Activated T-helper 1 cell treated with anti-CD3 and anti-CD28 coated beads, Interleukin-2, amount 50 U/mL, for 16 hours (primary cell): ENCODE results near the gene DPEP1.

Source experiments
- DNase-seq, 2 donors: peaks; one replicate each; pipeline ENCODE4 v3.0.0-alpha.2; 2020; ENCODE audit warnings: low read depth in 1 of 2, low spot score in 1 of 2

Gene DPEP1

DNA sequence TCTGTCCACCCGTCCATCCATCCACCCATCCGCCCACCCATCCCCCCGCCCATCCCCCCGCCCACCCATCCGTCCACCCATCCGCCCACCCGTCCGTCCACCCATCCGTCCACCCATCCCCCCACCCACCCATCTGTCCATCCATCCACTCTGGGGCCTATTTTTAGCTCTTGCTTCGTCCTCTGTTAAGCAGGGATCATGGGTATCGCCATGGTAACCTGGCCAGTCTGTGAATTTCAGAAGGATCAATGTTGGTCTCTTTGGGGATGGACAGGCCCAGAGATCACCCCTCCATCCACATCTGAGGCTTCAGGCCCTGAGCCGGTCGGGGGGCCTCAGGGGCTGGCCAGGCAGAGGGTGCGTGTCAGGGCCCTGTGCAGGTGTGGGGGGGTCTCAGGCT, 15.2 kb upstream of the DPEP1 start:
- DNase-seq, result no peak

DNA sequence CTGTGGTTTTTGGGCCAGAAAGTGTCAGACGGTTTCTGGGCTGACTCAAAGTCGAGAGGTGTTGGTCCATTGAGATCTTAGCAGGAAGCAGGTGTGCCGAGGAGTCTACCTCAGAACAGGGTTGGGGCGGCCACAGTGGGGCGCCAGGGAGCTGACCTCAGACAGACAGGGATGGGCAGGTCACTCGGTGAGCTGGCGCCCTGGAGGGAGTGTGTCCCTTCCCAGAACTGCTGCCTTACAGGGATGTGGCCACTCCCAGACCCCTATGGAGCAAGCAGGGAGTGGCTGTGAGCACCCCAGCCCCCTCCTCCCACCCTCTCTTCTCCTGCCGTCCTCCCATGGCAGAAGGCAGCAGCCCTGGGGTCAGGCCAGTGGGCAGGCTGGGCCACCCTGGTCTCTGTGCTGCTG, 14.0 kb upstream of the DPEP1 start:
- no peak for DNase-seq

DNA sequence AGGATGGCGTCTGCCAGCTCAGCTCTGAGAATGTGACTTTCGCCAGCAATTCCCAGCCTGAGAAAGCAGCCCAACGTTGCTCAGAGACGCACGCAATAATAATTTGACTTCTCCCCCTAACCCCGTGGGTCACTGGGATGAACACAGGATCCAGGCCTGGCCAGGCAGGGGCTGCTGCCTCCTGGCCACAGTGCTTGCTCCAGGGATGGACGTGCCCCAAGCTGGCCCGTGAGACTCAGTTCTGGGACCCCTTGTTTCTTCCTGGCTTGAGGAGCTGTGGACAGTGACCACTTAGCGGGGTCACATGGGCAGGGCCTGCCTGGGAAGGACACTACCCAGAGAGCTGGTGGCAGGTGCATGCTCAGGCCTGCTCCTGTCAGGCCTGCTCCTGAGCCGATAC, 13.5 kb upstream of the DPEP1 start:
- DNase-seq, result no peak

DNA sequence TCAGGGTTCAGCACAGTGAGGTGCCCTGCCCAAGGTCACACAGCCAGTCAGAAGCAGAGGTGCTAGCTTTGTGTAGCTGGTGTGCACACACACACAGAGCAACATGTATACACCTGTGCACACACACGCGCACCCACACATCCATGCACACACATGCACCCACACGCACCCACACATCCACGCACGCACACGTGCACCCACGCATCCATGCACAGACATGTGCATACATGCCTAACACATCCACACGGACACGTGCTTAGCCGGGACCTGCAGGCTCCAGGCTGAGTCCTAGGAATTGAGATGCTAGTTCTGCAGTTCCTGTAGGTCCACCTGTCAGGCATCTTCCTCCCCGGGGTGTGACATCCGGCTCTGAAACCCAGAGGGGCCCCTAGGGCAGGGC, 13.0 kb upstream of the DPEP1 start:
- DNase-seq, result no peak

DNA sequence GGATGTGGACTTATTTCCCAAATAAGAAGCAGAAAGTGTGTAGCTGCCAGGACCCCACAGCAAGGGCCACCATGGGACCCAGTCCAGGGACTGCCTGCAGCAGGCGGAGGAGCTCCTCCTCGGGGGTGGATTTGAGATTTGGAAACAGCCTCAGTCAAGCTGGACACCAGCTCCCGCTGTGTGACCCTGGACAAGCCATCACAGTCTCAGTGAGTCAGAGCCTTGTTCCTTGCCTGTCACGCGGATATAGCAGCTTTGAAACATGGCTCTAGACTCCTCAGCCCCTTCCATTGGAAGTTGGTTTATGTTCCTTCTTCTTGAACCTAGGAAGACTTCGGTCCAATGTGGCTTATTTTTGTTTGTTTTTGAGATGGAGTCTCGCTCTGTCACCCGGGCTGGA, 12.5 kb upstream of the DPEP1 start:
- no peak for DNase-seq

DNA sequence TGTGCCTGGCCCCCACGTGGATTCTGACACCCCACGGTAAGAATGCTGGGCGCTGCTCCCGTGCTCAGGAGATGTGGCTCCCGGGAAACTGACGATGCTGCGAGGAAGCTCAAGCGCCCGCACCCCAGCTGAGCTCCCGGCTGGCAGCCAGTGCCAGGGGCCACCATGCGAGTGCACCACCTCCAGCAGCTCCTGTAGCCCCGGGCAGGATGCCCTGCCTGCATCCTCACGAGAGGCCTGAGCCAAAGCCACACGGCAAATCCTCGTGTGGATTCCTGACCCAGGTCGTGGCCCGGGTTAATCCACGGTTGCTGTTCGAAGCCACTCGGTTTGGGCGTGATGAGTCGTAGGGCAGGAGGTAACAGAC, 11.6 kb upstream of the DPEP1 start:
- DNase-seq, result no peak

DNA sequence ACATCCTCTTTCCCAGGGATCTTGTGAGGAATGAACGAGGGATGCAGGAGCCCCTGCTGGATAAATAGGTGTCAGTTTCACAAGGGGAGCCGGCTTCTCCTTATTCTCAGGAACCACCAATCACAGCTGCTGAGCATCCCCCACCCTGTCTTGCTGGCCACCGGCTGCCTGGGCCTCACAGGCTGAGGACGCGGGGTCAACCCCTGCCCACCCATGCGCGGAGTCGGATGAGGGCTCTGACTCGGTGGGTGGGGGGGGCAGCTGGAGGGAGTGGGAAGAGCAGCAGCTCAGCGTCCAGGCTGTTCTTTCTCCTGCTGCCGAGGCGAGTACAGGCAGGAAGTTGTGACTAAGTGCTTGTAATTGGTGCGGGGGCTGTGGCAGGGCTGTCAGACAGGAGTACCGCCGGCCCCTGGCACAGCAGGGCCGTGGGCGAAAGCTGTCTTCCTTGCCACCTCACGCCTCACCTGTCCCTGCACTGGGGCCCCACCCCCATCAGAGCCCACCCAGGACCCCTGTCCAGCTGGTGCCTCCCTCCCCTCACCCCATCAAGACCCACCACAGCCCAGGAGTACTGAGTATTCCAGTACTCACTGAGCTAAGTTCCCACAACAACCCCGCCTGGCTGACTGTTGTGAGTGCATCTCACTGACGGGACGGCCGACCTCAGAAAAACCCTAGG, 11.0 kb upstream of the DPEP1 start:
- DNase-seq, result peak in 1 of 2 donors; percentile 43

DNA sequence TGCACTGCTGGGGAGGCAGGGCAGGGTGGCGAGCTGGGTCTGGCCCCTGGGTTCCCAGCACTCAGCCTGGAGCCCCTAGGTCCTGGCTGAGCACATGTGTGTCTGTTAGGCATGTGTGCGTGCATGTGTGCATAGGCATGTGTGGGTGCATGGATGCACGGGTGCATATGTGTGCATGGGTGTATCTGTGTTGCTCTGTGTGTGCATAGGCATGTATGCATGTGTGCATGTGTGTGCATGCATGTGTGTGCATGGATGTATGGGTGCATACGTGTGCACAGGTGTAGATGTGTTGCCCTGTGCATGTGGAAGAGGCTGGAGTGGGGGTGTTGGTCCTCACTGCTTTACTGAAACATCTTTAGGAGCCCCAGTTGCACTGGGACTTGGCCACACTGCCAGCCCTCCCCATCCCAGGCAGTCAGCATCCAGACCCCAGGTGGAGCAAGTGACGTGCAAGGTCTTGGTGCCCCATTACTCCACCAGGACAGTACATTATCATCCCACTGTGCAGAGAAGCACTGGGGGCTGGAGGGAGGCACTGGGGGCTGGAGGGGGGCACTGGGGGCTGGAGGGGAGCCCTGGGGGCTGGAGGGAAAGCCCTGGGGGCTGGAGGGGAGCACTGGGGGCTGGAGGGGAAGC, 10.4 kb upstream of the DPEP1 start:
- no peak for DNase-seq

DNA sequence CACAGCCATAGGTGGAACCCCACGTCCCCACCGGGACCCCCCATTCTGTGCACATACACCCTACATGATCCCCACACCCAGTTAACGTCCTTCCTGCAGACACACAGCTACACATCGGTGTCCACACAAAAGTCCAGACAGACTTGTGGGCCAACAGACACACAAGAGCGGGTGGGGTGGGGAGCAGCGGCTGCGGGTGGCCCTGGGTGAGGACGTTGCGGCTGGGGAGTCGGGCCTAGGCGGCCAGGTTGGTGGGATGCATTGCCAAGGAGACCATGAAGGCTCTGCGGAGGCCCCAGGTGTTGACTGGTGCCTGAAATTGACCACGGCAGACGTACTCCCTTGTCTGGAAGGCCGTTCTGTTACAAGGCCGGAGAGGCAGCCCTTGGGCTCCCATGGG, 8.7 kb upstream of the DPEP1 start:
- no peak for DNase-seq

DNA sequence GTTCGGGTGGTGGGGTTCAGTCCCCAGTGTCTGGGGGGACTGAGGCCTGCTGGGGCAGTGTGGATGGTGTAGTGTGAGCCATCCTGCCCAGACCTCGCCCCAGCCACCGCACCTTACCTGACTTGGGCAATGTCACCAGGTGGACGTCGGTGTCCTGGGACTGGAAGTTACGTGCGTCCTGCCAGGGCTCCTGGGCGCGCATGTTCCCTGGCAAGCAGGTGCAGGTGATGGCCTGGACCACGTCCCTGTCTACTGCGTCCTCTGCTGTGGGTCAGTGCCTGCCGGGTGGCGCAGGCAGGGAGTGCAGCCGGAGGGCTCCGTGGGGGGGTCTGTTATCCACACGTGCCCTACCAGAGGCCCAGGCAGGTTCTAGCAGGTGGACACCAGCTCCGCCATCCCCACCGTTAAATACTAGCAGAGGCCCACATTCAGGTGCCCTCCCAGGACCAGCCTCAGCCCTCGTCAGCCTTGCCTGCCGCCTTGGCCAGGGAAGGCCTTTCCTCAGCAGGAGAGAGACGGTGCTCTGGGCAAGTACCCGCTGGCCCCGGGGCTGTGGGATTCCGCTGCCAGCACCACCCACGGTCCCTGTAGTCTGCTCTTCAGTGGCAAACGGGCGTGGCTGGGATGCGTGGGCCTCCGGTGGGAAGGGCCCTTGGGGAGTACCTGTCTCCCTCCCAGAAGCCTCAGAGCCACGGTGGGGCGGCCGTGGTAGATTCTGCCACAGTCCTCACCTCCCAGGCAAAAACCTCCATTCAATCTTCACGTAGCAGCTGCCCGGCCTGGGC, 8.1 kb upstream of the DPEP1 start:
- DNase-seq, result no peak

DNA sequence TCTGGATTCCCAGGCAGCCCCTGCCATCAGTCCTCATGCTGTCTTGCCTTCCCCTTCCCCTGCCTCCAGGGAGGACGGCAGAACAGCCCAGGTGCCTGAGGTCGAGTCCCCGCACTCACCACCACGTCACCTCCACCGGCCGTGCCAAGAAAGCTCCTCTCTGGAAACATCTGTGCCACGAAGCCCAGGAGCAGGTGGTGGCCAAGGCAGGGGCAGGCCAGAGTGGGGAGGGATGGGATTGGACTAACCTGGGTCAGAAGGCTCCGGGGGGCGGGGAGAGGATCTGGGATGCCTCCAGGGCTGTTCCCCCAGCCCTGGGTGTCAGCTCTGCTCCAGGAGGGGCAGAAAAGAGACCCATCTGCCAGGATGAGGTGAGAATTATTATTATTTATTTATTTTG, 7.4 kb upstream of the DPEP1 start:
- DNase-seq, result no peak

DNA sequence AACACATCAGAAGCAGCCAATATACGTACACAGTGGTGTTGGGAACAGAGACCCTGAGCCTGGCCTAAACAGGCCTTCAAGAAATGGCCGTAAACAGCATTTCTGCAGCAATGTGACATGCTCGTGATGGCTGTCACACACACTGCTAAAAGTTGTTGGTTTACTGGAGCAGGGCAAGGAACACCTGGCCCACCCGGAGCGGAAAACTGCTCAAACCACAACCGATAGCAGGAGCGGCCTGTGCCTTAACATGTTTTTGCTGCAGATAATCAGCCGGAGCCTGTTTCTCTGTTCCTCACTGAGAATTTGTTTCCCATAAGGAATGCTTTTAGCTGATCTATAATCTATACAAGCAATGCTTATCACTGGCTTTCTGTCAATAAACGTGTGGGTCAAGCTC, 6.0 kb upstream of the DPEP1 start:
- DNase-seq, result no peak

DNA sequence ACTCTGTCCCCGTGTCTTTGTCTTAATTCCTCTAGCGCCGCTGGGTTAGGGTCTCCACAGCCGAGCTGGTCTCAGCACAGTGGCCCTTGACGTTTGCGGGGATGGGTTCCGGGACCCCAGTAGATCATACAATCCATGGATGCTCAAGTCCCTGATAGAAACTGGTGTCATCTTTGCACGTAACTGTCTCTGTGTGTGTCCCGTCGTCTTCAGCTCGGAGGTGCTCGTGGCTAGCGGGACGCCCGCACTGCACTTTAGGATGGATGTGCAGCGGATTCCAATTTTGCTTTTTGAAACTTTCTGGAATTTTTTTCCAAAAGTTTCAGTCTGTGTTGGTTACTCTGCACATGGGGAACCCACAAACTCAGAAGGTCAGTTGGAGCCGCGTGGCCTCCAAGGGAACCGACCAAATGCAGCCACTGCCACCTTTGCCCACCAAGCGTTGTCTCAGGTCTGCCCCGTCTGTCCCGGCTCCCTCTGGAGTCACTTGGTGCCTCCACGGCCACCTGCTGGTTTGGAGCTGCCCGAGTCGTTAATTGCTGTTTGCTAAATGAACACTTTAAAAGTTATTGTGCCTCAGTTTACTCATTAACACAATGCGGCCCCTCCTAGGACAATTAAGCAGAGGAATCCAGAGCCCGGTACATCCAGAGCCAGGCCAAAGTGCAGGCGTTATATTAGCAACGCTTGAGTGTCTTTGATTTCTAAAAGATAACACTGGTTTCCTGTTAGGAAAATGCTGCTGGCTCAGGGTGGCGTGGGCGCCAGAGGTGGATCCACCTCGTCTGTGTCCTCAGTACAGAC, 5.3 kb upstream of the DPEP1 start:
- no peak for DNase-seq

DNA sequence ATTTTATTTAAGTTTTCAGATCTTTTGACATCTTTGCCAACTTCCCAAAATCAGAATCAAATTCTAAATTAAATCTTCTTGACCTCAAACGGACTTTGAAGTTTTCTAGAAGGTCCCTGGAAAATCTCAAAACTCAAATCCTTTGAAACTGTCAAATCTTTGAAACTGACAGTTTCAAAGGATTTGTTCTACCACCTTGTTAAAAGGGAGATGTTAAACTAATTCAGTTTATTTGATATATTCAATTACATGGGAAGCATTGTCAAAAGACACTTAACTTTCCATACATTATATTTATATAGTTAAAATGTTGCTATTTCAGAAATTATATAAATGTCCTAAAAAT, 3.4 kb upstream of the DPEP1 start:
- no peak for DNase-seq

DNA sequence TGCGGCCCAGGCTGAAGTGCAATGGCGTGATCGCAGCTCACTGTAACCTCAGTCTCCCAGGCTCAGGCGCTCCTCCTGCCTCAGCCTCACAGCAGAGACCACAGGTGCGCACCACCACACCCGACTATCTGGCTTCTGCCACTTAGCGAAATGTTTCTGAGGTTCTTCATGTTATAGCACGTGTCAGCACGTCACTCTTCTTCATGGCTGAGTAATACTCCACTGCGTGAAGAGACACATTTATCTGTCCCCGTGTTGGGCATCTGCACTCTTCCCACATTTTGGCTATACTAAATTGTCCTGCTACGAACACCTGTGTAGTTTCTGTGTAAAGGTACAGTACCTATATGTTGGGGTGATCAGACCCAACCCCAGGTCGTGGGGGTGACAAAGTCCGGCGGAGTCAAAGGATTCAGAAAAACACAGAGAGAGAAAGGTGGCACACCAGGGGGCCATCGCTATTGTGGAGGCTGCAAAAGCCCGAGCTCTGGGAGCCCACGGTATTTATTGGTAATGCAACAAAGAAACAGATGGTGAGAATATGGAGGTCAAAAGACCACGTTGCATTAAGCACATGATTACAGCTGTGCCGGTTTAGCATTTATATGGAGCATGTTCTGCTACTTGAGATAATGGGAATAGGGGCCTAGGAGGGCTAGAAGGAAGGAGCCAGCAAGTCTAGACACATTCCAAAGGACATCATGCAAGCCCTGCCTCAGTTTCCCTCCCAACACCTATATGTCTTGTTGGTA, 851 bp upstream of the DPEP1 start:
- DNase-seq, result no peak

DNA sequence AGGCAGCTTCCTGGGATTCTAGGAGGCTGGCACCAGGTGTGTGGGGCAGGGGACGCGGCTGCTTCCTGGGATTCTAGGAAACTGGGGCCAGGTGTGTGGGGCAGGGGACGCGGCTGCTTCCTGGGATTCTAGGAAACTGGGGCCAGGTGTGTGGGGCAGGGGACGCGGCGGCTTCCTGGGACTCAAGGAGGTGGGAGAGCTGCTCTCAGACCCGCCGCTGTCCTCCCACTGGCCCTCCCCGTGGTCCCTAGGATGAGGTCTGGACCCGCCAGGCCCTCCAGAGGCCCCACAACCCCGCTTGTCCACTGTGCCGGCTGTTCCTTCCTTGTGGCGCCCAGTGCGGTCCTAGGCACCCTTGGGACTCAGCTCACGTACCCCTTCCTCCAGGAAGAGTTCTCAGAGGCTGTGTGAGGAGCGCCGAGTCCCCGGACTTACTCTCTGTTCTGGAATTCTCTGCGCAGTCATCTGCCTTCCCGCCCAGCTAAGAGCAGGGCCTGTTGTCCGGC, 565 bp downstream of the DPEP1 start:
- no peak for DNase-seq

DNA sequence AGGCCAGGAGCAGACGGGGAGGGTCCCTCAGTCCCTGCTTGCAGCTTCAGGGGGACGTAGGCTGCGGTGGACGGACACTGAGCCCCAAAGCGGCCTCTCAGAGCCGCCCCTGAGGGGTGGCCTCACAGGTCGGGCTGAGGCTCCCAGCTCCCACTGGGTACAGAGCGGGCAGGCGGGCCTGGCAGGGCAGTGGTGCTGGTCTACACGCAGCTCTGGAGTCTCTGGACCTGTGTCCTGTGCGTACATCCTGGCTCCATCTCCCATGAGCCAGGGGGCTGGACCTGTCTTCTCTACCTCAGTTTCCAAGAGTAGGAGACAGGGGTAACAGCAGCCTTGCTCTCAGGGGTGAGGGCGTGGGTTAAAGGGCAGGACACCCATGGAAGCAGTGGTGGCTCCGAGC, 1.7 kb downstream of the DPEP1 start:
- no peak for DNase-seq

DNA sequence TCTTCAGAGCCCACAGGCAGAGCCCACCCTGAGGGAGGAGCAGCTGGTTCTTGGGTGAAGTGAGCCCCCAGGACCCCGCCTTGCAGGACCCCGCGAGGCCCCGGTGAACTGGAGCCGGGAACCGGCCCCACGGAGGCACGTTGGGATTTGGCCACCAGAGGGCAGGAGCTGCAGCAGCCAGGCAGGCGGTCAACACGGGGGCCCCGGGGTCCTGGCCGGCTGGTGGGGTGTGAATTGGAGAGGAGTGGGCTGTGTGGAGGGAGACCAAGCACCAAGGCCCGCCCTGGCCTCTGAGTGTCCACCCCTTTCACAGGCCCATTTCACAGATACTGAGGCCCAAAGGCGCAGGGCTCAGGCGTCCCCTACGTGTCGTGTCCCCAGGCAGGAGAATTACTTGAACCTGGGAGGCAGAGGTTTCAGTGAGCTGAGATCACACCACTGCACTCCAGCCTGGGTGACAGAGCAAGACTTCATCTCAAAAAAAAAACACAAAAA, 2.2 kb downstream of the DPEP1 start:
- no peak for DNase-seq

DNA sequence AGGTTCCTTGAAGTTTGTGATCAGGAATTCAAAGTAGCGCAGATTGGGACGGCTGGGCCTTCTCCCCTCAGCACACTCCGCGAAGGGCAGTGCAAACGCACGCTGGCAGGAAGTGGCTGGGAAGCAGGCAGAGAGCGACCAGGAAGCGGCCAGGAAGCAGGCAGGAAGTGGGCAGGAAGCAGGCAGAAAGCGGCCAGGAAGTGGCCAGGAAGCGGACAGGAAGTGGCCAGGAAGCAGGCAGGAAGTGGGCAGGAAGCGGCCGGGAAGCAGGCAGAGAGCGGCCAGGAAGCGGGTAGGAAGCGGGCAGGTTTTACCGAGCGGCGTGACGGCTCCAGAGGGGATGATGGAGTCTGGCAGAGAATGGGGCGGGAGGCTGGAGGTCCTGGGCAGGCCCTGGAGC, 3.2 kb downstream of the DPEP1 start:
- no peak for DNase-seq

DNA sequence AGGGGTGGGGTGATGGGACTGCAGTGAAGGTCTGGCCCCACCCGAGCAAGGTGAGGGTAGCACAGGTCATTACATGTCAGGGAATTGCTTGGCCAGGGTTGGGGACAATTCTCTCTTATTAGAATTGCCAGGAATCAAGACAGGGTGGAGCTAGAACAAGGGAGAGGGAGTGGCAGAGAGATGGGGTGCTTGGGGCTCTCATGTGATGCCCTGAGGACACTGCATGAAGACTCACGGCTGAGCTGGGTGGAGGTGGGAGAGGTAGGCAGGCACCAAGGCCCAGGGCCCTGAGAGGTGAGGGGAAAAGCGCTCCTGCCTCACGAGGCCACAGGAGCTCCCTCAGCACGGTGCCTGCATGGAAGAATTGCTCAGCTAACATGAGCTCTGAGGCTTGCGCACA, 3.6 kb downstream of the DPEP1 start:
- DNase-seq, result no peak
